Smooth muscle cell (in vitro differentiated cells): ENCODE results near the gene TTC34. TPM values are rescaled to one million over a fixed set of nuclear protein-coding genes. Genes with fewer than 3 reads are reported as not detected.

Source experiments
- DNase-seq: peaks from one replicate; lab custom pipeline; 2025; ENCODE audit not compliant: unreplicated experiment; lab: John Stamatoyannopoulos, UW
- H2AFZ ChIP-seq: fragments of 200-600 bp; sonication (generic); 2 replicates; pipeline ENCODE4 v1.6.0; 2016; ENCODE audit warnings: antibody characterized with exemption, low read depth, mild to moderate bottlenecking
- H3F3A ChIP-seq: fragments of 200-600 bp; sonication (generic); 2 replicates; pipeline ENCODE4 v1.6.0; 2017; ENCODE audit warnings: antibody characterized with exemption, low read depth
- H3K27ac ChIP-seq: fragments of 200-600 bp; sonication (generic); 2 replicates; pipeline ENCODE4 v1.5.1; 2016; ENCODE audit warnings: low read depth, mild to moderate bottlenecking
- H3K27me3 ChIP-seq: fragments of 200-600 bp; sonication (generic); 2 replicates; pipeline ENCODE4 v1.6.1; 2016; ENCODE audit warnings: low read depth, mild to moderate bottlenecking
- H3K36me3 ChIP-seq: fragments of 200-600 bp; sonication (generic); 2 replicates; pipeline ENCODE4 v1.5.1; 2016; ENCODE audit warnings: low read depth
- H3K4me1 ChIP-seq: fragments of 200-600 bp; sonication (generic); 2 replicates; pipeline ENCODE4 v1.5.1; 2016; ENCODE audit warnings: low read depth
- H3K4me2 ChIP-seq: fragments of 200-600 bp; sonication (generic); 2 replicates; pipeline ENCODE4 v1.6.0; 2016; ENCODE audit warnings: mild to moderate bottlenecking
- H3K4me3 ChIP-seq: fragments of 200-600 bp; sonication (generic); 2 replicates; pipeline ENCODE4 v1.5.1; 2016; ENCODE audit warnings: mild to moderate bottlenecking
- H3K79me2 ChIP-seq: fragments of 200-600 bp; sonication (generic); 2 replicates; pipeline ENCODE4 v1.6.0; 2016; ENCODE audit warnings: low read depth, mild to moderate bottlenecking
- H3K9ac ChIP-seq: fragments of 200-600 bp; sonication (generic); 2 replicates; pipeline ENCODE4 v1.6.0; 2016; ENCODE audit warnings: low read depth
- H3K9me3 ChIP-seq: fragments of 200-600 bp; sonication (generic); replicated peaks from 2 replicates; pipeline ENCODE4 v1.5.1; 2016; ENCODE audit warnings: low read depth
- H4K20me1 ChIP-seq: fragments of 200-600 bp; sonication (generic); 2 replicates; pipeline ENCODE4 v1.6.0; 2016; ENCODE audit warnings: low read depth
- WGBS: methylation state at CpG from one replicate; pipeline ENCODE4 v1.1.7; 2016; ENCODE audit warnings: low lambda C conversion rate; 5-methylcytosine and 5-hydroxymethylcytosine counted together
- polyA plus RNA-seq: library from polyadenylated mRNA; unstranded; fragments of >200 nt; fragmentation: Nextera tagmentation; extraction: Ambion mirVana; gene quantifications from 2 replicates; pipeline ENCODE4 v1.2.1, GENCODE V29; 2016
- total RNA-seq: library from RNA; depleted of rRNA; stranded (reverse); fragments of >200 nt; gene quantifications from 2 replicates; pipeline ENCODE4 v1.2.3, GENCODE V29; 2014
- TF ChIP-seq, protein P1 (sequence below): fragments of 200-600 bp; sonication (generic); IDR thresholded peaks from 2 replicates; pipeline ENCODE4 v1.5.1; 2017; ENCODE audit warnings: borderline replicate concordance, mild to moderate bottlenecking, antibody characterized with exemption; ENCODE audit not compliant: insufficient read depth, poor library complexity, severe bottlenecking

The TTC34 gene
- total and polyA plus RNA-seq, 2 experiments from 2014 or later, result 0.01 to 0.04 TPM

DNA sequence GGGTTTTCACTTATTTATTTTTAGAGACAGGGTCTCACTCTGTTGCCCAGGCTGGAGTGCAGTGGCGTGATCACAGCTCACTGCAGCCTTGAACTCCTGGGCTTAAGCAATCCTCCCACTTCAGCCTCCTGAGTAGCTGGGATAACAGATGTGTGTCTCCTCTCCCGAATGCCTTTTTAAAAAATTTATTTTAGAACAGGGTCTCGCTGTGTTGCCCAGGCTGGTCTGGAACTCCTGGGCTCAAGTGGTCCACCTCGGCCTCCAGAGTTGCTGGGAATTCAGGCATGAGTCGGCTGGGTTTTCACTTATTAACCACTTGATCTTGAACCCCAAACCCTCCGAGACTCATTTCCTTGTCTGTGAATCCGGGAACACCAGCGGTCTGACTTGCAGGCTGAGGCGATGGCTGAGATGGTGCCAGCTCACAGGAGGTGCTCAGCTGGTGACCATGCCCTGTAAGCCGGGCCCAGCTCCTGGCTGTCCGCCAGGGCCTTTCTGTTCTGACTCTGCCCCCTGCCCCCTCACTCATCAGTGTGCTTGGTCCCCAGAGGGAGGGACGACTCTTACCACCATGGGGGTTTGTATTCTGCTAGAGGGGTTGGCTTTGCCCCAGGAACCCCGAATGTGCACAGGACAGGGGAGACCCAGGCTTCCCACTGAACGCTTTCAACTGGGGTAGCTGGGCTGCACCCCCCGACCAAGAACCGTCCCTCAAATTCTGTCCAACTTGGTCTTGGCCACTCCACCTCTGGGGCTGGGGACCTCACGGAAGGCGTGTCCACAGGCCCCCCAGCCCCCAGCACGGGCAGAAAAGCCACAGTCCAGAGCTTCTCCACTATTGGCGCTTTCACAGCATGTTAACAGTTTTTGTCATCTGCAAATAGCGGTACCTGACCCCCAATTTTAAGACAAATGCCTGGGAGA, 191.2 kb downstream of the TTC34 start:
- H3K36me3 ChIP-seq, result no peaks in the 10 kb centered on the region
- H3K27ac ChIP-seq, result no peak overlapping the region
- H4K20me1 ChIP-seq, result no peaks in the 10 kb centered on the region
- H3K27me3 ChIP-seq, result no peaks in the 10 kb centered on the region
- H3K4me1 ChIP-seq, result no peaks in the 10 kb centered on the region
- 87% methylated on average over 21 of the region's 21 CpGs for WGBS
- no peak for DNase-seq
- H3K9ac ChIP-seq, result no peak overlapping the region
- TF ChIP-seq, protein P1, sequence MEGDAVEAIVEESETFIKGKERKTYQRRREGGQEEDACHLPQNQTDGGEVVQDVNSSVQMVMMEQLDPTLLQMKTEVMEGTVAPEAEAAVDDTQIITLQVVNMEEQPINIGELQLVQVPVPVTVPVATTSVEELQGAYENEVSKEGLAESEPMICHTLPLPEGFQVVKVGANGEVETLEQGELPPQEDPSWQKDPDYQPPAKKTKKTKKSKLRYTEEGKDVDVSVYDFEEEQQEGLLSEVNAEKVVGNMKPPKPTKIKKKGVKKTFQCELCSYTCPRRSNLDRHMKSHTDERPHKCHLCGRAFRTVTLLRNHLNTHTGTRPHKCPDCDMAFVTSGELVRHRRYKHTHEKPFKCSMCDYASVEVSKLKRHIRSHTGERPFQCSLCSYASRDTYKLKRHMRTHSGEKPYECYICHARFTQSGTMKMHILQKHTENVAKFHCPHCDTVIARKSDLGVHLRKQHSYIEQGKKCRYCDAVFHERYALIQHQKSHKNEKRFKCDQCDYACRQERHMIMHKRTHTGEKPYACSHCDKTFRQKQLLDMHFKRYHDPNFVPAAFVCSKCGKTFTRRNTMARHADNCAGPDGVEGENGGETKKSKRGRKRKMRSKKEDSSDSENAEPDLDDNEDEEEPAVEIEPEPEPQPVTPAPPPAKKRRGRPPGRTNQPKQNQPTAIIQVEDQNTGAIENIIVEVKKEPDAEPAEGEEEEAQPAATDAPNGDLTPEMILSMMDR, result no peak
- H3K79me2 ChIP-seq, result no peaks in the 10 kb centered on the region
- peak overlapping the region; percentile 10 for H2AFZ ChIP-seq
- H3K4me2 ChIP-seq, result peak overlapping the region; percentile 68
- no peaks in the 10 kb centered on the region for H3F3A ChIP-seq
- no peaks in the 10 kb centered on the region for H3K9me3 ChIP-seq
- H3K4me3 ChIP-seq, result peak overlapping the region; percentile 24

DNA sequence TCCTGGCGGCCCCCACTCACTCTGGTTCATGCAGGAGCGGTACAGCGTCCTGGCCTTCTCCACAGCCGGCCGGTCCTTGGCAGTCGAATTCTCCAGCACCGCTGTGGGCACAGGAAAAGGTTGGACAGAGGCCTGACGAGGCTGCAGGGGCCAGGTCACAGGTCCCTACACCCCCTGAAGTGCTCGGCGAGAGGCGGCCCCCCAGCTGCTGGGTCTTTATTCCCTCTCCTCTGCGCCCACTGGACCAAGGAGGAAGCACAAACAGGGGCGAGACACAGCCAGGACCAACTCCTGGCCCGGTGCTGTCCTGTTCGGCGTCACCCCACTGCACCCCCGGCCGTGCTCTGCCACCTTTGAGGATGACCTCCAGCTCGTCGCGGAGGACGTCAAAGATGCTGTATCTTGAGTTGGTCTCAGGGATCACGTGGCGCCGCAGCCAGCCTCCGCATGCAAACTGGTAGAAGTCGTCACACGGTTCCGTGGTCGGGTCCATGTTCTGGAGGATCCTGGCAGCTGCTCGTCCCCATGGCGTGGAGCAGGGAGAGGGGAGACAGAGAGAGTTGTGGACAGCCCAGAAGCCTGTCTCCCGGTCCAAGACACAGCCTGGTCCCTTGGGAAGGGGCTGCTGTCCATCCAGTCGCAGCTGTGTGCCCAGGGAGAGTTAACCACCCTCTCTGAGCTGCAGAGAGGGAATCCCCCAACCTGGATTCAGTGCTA, 192.0 kb downstream of the TTC34 start:
- H3F3A ChIP-seq, result no peaks in the 10 kb centered on the region
- H2AFZ ChIP-seq, result no peak overlapping the region
- H3K79me2 ChIP-seq, result no peaks in the 10 kb centered on the region
- no peak overlapping the region for H3K4me3 ChIP-seq
- H3K4me2 ChIP-seq, result no peak overlapping the region
- no peaks in the 10 kb centered on the region for H3K27me3 ChIP-seq
- no peak for DNase-seq
- no peak overlapping the region for H3K27ac ChIP-seq
- no peaks in the 10 kb centered on the region for H3K9me3 ChIP-seq
- H3K4me1 ChIP-seq, result no peaks in the 10 kb centered on the region
- no peaks in the 10 kb centered on the region for H4K20me1 ChIP-seq
- TF ChIP-seq, protein P1, result no peak
- WGBS, result 90% methylated on average over 34 of the region's 34 CpGs
- H3K9ac ChIP-seq, result no peak overlapping the region
- no peaks in the 10 kb centered on the region for H3K36me3 ChIP-seq

DNA sequence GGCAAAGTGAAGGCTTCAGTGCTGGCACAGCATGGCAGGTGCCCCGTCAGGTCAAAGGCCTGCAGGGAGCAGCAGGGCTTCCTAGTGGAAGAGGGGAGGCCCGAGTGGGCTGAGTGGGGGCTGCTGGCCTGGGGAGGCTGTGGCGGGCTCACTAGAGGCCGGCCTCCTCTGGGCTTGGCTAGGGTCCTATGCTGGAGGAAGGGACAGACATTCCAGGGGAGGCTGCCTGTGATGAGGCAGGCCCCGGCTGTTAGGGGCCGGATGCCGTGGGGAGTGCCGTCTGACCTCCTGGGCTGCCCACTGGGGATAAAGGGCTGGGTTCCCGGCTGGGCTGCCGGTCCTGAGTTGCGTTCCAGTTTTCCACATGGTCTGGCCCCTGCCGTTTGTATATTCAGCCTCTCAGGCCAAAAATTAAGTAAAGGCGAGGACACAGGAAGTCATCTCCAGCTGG, 193.8 kb downstream of the TTC34 start:
- 88% methylated on average over 13 of the region's 13 CpGs for WGBS
- Histone ChIP-seq H4K20me1 (no peaks in the 10 kb centered on the region), H2AFZ (no peak overlapping the region), H3K4me1 (no peaks in the 10 kb centered on the region), H3K9me3 (no peaks in the 10 kb centered on the region), H3K27me3 (no peaks in the 10 kb centered on the region), H3F3A (no peaks in the 10 kb centered on the region), H3K4me2 (no peak overlapping the region), H3K4me3 (no peak overlapping the region), H3K9ac (no peak overlapping the region), H3K79me2 (no peaks in the 10 kb centered on the region), H3K36me3 (no peaks in the 10 kb centered on the region), H3K27ac (no peak overlapping the region)
- DNase-seq, result no peak
- TF ChIP-seq, protein P1, result no peak
